NCI-H460 (cell line): Measurements from ENCODE around the gene RIMS4. TPM values are rescaled to one million over a fixed set of nuclear protein-coding genes. Genes with fewer than 3 reads are reported as not detected.

Source experiments
- DNase-seq: peaks from one replicate; pipeline ENCODE4 v3.0.0-alpha.2; 2016; ENCODE audit warnings: low read depth; ENCODE audit errors: extremely low read depth
- total RNA-seq: library from RNA; depleted of rRNA; stranded (reverse); fragments of >200 nt; shearing (Covaris generic); gene quantifications from 2 replicates; pipeline ENCODE4 v1.2.3, GENCODE V29; 2014

RIMS4 gene
- total RNA-seq, 1 experiment from 2014 or later, result 0.35 TPM

GRCh38 chr20:44724423-44725091 is 85.8 kb downstream of the RIMS4 start:
- no peak for DNase-seq

DNA sequence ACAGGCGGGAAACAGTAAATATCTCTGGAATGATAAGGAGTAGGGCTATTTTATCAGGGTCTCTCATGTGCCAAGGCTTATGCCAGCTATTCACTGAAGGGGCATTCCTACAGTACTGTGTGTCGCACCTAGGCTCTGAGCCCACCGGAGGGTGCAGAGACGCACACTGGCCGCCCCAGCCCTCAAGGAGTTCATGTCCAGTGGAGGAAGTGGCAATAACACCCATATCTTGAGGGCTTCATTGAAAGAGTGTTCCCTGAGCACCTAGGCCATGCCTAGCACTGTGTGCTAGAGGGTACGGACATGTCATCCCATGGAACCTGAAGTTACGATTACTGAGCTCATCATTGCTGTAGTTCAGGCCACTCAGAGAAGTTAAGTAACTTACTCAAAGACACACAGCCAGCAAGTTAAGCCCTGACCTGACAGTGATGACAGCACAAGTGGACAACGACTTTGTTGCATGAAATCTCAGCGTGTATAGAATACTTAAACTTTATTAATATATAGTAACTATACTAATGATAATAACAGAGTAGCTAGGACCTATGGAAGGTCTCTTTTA is 86.5 kb downstream of the RIMS4 start:
- no peak for DNase-seq

DNA sequence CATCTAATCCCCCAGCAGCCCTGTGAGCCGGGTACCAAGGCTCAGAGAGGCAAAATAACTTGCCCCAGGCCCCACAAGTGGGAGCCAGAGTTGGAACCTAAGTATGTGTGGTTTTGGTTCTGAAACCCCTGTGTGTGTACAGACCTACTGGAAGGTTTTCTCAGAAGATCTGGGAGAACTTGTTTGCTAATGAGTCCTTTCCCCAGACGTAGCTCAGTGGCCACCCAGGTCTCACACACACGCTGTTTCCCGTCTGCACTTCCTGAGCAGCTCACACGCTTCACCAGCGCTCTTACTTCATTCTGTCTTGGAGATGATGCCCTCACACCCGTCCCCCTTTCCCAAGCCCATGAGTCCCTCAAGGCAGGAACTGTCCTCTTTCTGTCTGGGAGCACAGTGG is 87.0 kb downstream of the RIMS4 start:
- no peak for DNase-seq

- no peak for DNase-seq
Measured at GRCh38 chr20:44722990-44723389, 87.4 kb downstream of the RIMS4 start.

- DNase-seq, result no peak
Measured at GRCh38 chr20:44721785-44722054, 88.6 kb downstream of the RIMS4 start.

DNA sequence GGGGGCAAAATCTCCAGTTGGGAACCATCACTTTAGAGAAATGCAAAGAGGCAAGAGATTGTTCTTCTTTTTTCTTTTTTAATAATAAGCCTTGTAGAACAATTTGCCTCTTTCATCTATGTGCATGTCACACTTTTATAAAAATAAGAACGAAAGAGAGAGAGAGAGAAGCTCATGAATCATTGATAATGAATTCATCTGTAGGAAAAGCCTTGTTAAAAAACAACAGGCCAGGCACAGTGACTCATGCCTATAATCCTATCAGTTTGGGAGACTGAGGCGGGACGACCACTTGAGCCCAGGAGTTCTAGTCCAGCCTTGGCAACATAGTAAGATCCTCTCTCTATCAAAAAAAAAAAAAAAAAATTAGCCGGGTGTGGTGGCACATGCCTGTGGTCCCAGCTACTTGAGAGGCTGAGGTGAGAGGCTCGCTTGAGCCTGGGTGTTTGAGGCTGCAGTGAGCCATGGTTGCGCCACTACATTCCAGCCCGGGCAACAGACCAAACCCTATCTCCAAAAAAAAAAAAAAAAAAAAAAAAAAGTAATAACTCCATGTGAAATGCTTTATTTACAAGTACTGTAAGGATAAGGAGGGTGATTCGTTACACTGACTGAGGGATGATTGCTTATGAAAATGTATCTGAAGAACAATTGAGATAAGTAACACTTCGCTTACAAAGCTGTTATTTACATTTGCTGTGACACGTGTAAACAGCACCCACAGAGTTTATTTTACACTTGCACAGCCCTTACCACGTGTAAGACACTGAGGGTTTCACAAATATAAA is 89.2 kb downstream of the RIMS4 start:
- DNase-seq, result peak; percentile 91

DNA sequence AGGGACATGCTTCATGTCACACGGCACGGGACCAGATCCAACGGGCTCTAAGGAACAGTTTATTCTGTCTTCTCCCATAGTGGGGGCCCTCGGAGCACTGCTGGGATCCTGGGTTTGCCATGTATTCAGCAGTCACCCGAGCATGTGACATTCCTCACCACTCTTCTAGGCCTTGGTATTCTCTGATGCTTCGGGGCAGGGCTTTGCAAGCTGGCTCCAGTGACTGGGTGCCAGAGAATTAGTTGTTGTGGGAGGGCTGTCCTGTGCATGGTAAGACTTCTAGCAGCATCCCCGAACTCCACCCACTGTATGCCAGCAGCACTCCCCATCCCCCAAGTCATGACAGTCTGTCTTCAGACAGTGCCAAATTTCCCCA is 89.7 kb downstream of the RIMS4 start:
- DNase-seq, result peak; percentile 98

DNA sequence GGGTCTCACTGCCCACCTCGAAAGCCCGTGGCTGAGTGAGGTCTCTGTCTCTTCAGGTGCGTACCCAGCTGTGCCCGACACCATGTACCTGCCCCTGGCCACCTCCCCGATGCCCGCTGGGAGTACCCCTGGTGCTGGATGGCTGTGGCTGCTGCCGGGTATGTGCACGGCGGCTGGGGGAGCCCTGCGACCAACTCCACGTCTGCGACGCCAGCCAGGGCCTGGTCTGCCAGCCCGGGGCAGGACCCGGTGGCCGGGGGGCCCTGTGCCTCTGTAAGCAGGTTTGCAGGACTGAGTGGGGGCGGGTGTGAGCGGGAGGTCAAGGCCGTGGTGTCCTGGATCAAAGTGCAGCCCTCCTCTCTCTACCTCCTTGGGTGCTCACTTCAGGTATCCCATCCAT is 90.5 kb downstream of the RIMS4 start:
- no peak for DNase-seq

DNA sequence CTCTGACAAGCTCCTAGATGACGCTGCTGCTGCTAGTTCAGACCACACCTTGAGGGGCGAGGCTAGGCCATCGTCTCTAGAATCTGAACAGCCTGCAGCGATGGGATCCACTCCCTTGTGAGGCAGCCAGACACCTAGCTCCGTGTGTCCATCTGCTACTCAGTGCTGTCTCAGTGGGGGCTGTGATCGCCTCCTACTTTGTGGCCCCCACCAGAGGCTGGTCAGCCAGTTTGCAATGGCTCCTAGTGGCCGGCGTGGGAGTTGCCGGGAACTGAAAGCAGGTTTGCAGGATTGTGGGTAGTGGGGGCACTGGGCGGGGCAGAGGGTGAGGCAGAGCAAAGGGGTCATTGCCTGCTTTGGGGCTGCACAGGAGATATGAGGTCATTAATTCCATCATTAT is 92.4 kb downstream of the RIMS4 start:
- peak; percentile 28 for DNase-seq

DNA sequence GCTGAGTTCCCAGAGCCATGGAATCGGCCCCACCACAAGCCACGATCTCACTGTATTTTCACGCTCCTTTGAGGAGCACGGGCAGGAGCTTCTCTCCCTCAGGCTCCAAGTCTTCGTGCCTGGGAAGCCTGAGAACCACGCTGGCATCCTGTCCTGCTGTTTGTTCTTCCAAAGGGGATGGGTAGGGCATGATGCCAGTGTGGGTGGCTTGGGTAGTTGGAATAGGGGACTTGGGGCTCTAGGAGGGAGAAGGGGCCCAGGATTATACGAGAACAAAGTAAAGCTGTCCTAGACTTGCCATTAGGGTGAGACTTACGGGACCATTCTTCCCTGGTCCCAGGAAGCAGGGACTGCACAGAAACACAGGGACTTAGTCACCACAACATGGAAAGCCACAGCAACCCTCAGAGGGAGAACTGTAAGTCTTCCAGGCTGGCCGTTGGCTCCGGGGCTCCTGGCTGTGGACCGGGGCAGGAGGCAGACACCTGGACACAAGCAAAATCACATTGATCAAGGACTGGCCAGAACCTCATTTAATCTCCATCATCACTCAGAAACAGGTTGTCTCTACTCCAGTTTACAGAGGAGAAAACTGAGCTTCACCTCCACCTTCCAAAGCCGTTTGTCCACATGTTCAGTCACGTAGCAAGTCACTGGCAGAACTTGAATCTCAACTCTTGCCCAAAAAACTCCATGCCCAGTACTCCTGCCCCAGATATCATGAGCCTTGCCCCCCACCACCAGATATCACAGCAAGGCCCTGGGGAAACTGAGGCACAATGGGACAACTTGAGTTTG is 93.8 kb downstream of the RIMS4 start:
- no peak for DNase-seq

GRCh38 chr20:44715499-44716308 is 94.6 kb downstream of the RIMS4 start:
- DNase-seq, result no peak

- DNase-seq, result peak; percentile 39
Measured at GRCh38 chr20:44714701-44715498, 95.4 kb downstream of the RIMS4 start, which contains the start of gene CCN5. Gene CCN5, plus strand, starts transcription at chr20:44715369. Its CDS starts 22 bp downstream, at chr20:44715391.

DNA sequence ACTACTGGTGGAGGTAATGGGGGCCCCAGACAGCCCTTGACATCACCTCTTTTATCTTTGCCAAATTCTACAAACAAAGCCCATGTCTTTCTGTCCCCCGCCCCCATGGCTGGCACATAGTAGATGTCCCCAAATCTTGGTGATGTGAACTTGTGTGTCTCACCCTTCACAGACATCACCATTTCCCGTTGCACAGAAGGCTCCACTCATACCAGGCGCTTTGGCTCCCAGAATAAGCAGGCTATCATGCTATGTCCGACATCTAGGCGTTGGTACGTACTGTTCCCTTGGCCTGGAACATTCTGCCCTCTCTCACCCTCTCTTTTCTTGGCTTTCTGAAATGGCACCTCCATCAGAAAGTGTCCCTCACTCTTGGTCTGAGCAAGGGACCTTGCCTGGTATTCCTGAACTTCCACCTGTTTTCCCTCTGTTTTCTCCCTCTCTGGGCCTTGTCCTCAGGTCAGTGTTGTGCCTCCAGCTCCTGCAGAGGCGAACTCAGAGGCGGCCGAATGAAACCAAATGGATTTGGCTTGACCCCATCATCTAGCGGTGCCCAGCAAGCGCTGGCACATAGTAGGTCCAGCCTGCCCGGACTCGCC is 96.1 kb downstream of the RIMS4 start:
- DNase-seq, result no peak

DNA sequence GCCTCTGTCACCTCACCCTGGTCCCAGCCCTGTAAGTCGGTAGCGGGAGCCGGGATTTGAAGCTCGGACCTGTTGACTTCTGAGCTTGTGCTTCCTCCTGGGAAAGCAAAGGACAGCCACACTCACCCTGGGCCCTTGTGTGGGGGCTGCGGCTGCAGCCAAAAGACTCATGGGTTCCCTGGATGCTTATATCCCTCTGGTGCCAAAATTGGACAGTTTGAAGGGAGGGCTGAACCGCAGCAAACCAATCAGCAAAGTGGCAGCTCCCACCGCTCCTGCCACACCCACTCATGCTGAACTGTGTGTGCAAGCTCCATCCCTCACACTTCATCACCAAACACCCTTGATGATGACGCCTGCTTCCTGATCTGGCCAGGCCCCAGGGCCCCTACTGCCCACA is 99.1 kb downstream of the RIMS4 start:
- no peak for DNase-seq

DNA sequence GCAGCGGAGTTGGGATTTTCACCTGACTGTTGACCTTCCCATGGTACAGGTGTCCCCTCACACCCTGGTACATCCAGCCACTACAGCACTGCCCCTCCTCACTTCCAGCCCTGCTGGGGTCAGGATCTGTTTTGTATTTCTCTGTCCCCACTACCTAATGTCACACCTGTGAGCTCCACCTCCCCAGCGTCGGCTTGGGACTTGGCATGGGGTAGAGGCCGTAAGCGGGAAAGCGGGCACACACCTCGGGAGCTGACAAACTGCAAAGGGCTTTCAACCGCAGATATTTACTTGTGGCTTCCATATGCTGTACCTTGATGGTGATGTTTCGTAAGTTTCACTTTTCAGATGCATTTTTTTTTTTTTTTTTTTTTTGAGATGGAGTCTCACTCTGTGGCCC is 100.5 kb downstream of the RIMS4 start:
- DNase-seq, result no peak

DNA sequence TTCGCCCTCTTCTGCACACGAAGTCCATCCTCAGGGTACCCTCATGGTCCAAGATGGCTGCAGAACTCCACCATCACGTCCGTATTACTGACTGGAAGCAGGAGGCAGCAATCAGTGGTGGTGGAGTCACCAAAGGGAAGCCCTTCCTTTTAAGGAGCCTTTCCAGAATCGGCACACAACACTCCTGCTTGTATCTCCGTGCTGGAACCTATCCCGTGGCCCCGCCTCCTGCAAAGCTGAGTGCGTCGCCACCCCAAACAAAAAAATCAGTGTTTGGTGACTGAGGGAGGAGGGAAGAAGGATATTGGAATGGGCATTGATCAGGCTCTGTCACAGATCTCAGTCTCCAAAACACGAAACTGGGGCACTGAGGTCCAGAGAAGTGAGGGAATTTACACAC is 101.0 kb downstream of the RIMS4 start:
- DNase-seq, result no peak

DNA sequence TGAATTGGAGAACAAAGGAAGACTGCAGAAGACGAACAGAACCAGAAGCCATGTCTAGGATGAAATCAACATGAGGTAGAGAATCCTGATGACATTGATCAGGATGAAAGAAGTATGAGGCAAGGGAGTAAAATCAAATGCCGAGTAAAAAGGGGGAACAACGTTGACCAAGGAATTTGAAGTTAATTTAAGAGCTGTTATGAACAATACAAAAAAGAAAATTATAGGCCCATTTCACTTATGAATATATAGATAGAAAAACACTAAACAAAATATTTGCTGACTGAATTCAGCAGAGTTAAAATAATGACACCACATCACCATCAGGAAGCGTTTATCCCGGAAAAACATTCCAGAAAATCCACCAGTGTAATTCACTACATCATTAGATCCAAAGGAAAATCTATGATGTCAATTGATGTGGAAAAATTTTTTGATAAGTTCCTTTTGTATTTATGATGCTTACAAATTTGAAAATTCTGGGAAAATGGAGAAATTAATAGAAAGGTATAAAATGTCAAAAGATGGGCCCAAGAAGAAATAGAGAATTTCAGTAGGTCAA is 103.2 kb downstream of the RIMS4 start:
- no peak for DNase-seq

- DNase-seq, result no peak
Measured at GRCh38 chr20:44706301-44707017, 103.9 kb downstream of the RIMS4 start.
